Measurements from ENCODE around the gene MAP3K20.

DNA sequence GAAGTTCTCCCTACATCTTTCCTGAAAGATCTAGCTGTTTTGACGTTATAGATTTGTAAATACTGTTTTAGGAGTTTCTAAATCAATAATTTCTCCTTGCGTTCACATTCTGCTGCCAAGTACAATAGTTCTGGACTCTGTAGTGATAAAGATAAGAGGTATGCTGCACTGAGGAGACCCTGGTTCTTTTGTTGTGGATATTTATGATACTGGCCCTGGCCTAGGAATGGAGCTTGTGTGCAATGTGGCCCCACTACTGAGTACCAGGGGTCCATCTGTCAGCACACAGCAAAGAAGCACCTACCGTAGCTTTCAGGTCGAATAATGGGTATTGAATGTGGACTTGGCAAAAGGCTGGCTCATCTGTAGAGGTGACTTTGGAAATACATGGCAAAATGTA lies 85.0 kb downstream of the MAP3K20 start:
- TF ChIP-seq, protein P1, sequence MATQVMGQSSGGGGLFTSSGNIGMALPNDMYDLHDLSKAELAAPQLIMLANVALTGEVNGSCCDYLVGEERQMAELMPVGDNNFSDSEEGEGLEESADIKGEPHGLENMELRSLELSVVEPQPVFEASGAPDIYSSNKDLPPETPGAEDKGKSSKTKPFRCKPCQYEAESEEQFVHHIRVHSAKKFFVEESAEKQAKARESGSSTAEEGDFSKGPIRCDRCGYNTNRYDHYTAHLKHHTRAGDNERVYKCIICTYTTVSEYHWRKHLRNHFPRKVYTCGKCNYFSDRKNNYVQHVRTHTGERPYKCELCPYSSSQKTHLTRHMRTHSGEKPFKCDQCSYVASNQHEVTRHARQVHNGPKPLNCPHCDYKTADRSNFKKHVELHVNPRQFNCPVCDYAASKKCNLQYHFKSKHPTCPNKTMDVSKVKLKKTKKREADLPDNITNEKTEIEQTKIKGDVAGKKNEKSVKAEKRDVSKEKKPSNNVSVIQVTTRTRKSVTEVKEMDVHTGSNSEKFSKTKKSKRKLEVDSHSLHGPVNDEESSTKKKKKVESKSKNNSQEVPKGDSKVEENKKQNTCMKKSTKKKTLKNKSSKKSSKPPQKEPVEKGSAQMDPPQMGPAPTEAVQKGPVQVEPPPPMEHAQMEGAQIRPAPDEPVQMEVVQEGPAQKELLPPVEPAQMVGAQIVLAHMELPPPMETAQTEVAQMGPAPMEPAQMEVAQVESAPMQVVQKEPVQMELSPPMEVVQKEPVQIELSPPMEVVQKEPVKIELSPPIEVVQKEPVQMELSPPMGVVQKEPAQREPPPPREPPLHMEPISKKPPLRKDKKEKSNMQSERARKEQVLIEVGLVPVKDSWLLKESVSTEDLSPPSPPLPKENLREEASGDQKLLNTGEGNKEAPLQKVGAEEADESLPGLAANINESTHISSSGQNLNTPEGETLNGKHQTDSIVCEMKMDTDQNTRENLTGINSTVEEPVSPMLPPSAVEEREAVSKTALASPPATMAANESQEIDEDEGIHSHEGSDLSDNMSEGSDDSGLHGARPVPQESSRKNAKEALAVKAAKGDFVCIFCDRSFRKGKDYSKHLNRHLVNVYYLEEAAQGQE (IDR thresholded peaks at IDR 0.05; ENCODE audit: insufficient read depth in 1 of 2, low read depth in 2 of 2, low read length in 2 of 2), result no peak
- TF ChIP-seq POLR2AphosphoS5 (IDR thresholded peaks at IDR 0.05; ENCODE audit: low read depth, low read length), result no peak
- TF ChIP-seq TAF1 (IDR thresholded peaks at IDR 0.05; ENCODE audit: borderline replicate concordance, insufficient read depth, low read length), result no peak
- no peak for TF ChIP-seq SIN3A (IDR thresholded peaks at IDR 0.05; ENCODE audit: borderline replicate concordance, insufficient read depth, low read length)
- no peak for TF ChIP-seq FOXP2 (optimal IDR thresholded peaks at IDR 0.05; ENCODE audit: borderline replicate concordance, extremely low read depth, extremely low read length, insufficient read depth)

Measured in PFSK-1 (cell line).